ENCODE results near the gene SDSL.
A peak's percentile ranks its signal among the peaks of the same experiment; 100 is the strongest.

The SDSL gene

GRCh38 chr12:113449299-113449698, 27.1 kb downstream of the SDSL start:
- no peak for DNase-seq (ENCODE audit: low spot score)

- DNase-seq (ENCODE audit: low spot score) = no peak
These were observed 27.7 kb downstream of the SDSL start for GRCh38 chr12:113449839-113450238.

- DNase-seq (ENCODE audit: low spot score) = no peak
These were observed 30.3 kb downstream of the SDSL start for GRCh38 chr12:113452458-113452857.

- DNase-seq (ENCODE audit: low spot score) = no peak
These were observed 31.1 kb downstream of the SDSL start for GRCh38 chr12:113453330-113453729.

GRCh38 chr12:113456199-113456598, 34.0 kb downstream of the SDSL start:
- no peak for DNase-seq (ENCODE audit: low spot score)

- DNase-seq (ENCODE audit: low spot score) = no peak
These were observed 34.6 kb downstream of the SDSL start for GRCh38 chr12:113456761-113457160.

- DNase-seq (ENCODE audit: low spot score) = no peak
These were observed 35.0 kb downstream of the SDSL start for GRCh38 chr12:113457185-113457584.

GRCh38 chr12:113457710-113458109, 35.5 kb downstream of the SDSL start:
- no peak for DNase-seq (ENCODE audit: low spot score)

- DNase-seq (ENCODE audit: low spot score) = no peak
These were observed 37.8 kb downstream of the SDSL start for GRCh38 chr12:113459981-113460380.

- no peak for DNase-seq (ENCODE audit: low spot score)
These were observed 39.5 kb downstream of the SDSL start for GRCh38 chr12:113461666-113462065.

GRCh38 chr12:113462117-113462774, 40.1 kb downstream of the SDSL start:
- peak; percentile 84 for DNase-seq (ENCODE audit: low spot score)

GRCh38 chr12:113462998-113463745, 41.0 kb downstream of the SDSL start:
- DNase-seq (ENCODE audit: low spot score) = no peak

- DNase-seq (ENCODE audit: low spot score) = no peak
These were observed 41.7 kb downstream of the SDSL start for GRCh38 chr12:113463746-113464451.

- DNase-seq (ENCODE audit: low spot score) = no peak
These were observed 42.2 kb downstream of the SDSL start for GRCh38 chr12:113464452-113464775.

- DNase-seq (ENCODE audit: low spot score) = no peak
These were observed 42.9 kb downstream of the SDSL start for GRCh38 chr12:113464852-113465719.

- no peak for DNase-seq (ENCODE audit: low spot score)
These were observed 43.8 kb downstream of the SDSL start for GRCh38 chr12:113465808-113466453.

- DNase-seq (ENCODE audit: low spot score) = no peak
These were observed 44.4 kb downstream of the SDSL start for GRCh38 chr12:113466454-113467141.

- DNase-seq (ENCODE audit: low spot score) = no peak
These were observed 44.9 kb downstream of the SDSL start for GRCh38 chr12:113467142-113467501.

- no peak for DNase-seq (ENCODE audit: low spot score)
These were observed 45.6 kb downstream of the SDSL start for GRCh38 chr12:113467502-113468364.
